Measurements from ENCODE around the gene WDFY4. TPM values are rescaled to one million over a fixed set of nuclear protein-coding genes. Genes with fewer than 3 reads are reported as not detected.

WDFY4 gene
- total and polyA plus RNA-seq, 11 donors = 0.46 to 19.8 (median 1.0) TPM

DNA sequence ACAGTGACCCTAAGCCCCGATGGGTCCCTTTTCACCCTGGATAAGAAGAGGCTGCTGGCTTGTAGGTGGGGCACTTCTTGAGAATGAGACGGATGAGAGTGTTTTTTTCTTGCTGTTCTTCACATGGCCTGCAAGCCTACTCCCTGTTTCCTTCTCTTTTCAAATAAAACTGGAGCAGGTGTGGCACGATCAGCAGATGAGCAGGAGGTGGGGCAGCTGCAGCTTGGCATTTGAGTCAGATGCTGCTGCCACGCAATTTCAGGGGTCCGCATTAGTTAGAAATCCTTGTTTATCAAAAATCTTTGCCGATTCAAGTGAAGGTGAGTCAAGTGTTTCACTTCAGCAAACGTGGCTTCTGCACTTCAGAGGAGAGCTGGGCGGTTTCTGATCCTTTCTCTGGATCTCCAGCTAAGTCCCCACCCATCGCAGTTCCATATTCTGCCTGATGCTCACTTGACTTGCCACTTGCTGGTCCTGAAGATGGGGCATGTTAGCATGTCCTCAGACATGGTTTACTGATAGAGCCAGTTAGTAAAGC is 20.8 kb downstream of the WDFY4 start:
- H3K27ac ChIP-seq = no peak overlapping the region
- no peaks in the 10 kb centered on the region for H3K27me3 ChIP-seq
- no peak overlapping the region for H3K4me3 ChIP-seq
- H3K36me3 ChIP-seq = peaks cover 0 to 6% (median 0%) of the 10 kb centered on the region in 9 donors
- DNase-seq (no peak), ATAC-seq (no peak)
- intact Hi-C loops (cut with DNase I) = no loop called here
- no peaks in the 10 kb centered on the region for H3K9me3 ChIP-seq
- H3K4me1 ChIP-seq = peaks cover 0 to 34% (median 18%) of the 10 kb centered on the region in 12 donors
- TF ChIP-seq, protein P1, sequence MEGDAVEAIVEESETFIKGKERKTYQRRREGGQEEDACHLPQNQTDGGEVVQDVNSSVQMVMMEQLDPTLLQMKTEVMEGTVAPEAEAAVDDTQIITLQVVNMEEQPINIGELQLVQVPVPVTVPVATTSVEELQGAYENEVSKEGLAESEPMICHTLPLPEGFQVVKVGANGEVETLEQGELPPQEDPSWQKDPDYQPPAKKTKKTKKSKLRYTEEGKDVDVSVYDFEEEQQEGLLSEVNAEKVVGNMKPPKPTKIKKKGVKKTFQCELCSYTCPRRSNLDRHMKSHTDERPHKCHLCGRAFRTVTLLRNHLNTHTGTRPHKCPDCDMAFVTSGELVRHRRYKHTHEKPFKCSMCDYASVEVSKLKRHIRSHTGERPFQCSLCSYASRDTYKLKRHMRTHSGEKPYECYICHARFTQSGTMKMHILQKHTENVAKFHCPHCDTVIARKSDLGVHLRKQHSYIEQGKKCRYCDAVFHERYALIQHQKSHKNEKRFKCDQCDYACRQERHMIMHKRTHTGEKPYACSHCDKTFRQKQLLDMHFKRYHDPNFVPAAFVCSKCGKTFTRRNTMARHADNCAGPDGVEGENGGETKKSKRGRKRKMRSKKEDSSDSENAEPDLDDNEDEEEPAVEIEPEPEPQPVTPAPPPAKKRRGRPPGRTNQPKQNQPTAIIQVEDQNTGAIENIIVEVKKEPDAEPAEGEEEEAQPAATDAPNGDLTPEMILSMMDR (IDR thresholded peaks at IDR 0.05) = no peak
- TF ChIP-seq POLR2A (IDR thresholded peaks at IDR 0.05) = no peak
- WGBS, 4 donors = 86 to 91% (median 87%) methylated on average over 9 of the region's 9 CpGs

DNA sequence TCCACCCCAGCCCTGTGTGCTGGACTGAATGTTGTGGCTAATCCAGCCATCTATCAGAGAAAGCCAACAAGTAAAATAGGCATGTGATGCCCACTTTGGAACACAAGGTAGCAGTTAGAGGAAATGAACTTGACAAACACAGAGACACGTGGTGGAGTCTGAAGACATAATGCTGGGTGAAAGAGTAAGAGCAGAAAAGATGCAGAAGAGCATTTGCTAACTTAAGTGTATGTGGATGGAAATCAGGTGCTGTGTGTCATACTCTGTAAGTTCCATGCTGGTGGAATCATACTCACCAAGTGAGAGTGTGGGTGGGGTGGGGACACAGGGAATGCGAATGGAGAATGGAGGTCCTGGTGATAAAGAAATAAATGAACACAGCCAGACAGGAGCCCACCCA is 22.8 kb downstream of the WDFY4 start:
- TF ChIP-seq, protein P1 (IDR thresholded peaks at IDR 0.05) = no peak
- no peak for TF ChIP-seq POLR2A (IDR thresholded peaks at IDR 0.05)
- peaks cover 0 to 6% (median 0%) of the 10 kb centered on the region in 9 donors for H3K36me3 ChIP-seq
- ATAC-seq (no peak), DNase-seq (no peak)
- H3K4me1 ChIP-seq = peaks cover 0 to 48% (median 21%) of the 10 kb centered on the region in 12 donors
- H3K27me3 ChIP-seq = no peaks in the 10 kb centered on the region
- intact Hi-C loops (cut with DNase I) = no loop called here
- H3K4me3 ChIP-seq = no peak overlapping the region
- peak overlapping the region in 4 of 12 donors; percentile 26 to 71 (median 52) for H3K27ac ChIP-seq
- WGBS, 4 donors = 34 to 75% (median 40%) methylated on average over 2 of the region's 2 CpGs
- no peaks in the 10 kb centered on the region for H3K9me3 ChIP-seq

DNA sequence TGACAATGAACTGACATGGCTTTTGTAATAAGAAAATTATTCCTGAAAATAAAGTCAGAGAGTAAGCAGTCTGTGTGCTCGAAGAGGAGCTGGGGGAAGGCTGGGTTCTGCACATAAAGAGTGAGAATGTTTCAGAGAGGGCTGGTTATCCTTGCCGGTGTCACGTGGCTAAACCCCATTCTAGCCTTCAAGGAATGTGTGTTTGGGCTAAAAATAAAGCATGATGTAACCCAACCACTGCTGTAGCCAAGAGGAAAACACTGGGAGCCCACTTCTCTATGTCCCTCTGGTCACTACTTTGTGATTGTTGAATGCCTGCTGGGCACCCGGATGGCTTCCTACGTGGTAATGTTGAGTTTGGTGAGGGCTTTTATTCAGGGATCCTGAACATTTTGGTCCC is 23.5 kb downstream of the WDFY4 start:
- H3K27ac ChIP-seq = peak overlapping the region in 6 of 12 donors; percentile 14 to 71 (median 46)
- peaks cover 0 to 6% (median 0%) of the 10 kb centered on the region in 9 donors for H3K36me3 ChIP-seq
- TF ChIP-seq, protein P1 (IDR thresholded peaks at IDR 0.05) = no peak
- no peak overlapping the region for H3K4me3 ChIP-seq
- intact Hi-C loops (cut with DNase I) = no loop called here
- 14 to 20% (median 19%) methylated on average over 5 of the region's 5 CpGs for WGBS, 4 donors
- DNase-seq (peak in 3 of 5 donors; percentile 38 to 59 (median 47)), ATAC-seq (peak; percentile 80 to 84 (median 82))
- no peaks in the 10 kb centered on the region for H3K9me3 ChIP-seq
- H3K4me1 ChIP-seq = peaks cover 0 to 52% (median 21%) of the 10 kb centered on the region in 12 donors
- H3K27me3 ChIP-seq = no peaks in the 10 kb centered on the region

DNA sequence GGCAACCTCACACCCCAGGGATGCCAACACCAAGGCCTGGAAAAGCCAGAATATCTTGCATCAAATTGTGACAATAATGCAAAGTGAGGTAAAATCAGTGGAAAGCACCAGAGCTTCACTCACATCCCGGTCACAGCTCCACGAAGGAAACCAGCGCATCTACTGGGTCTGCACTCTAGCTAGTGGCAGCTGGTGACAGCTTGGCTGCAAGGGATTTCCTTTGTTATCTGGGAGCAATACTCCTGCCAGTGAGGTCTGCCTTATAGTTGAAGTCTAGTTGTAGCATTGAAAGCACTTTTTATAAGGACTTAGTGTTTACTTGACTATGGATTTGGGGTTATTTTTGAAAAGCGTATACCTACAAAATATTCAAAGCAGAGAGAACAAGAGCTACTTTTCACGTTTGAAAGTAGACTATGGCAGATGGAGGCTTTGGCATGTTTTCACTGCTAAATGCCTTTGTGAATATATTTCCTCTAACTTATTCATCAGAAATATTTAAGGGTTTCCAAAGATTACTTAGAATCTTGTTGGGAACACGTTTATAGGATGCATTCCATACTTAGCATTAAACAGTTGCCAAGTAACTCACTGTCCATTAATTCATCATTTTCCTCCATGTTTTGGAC is 26.1 kb downstream of the WDFY4 start:
- ATAC-seq = peak; percentile 59 to 77 (median 75)

More for the DNA sequence above, 26.1 kb downstream of the WDFY4 start:
- Histone ChIP-seq H3K27ac (peak overlapping the region in 7 of 12 donors; percentile 17 to 70 (median 47)), H3K4me1 (peaks cover 0 to 53% (median 23%) of the 10 kb centered on the region in 12 donors), H3K9me3 (peaks cover 0 to 14% (median 2%) of the 10 kb centered on the region in 12 donors), H3K27me3 (no peaks in the 10 kb centered on the region), H3K4me3 (no peak overlapping the region), H3K36me3 (peaks cover 0 to 6% (median 0%) of the 10 kb centered on the region in 9 donors)
- 34 to 51% (median 45%) methylated on average over 6 of the region's 6 CpGs for WGBS, 4 donors
- TF ChIP-seq POLR2A (IDR thresholded peaks at IDR 0.05) = no peak
- TF ChIP-seq, protein P1 (IDR thresholded peaks at IDR 0.05) = no peak
- intact Hi-C loops (cut with DNase I) = no loop called here
- peak in 1 of 5 donors; percentile 33 for DNase-seq
